H1 (cell line): ENCODE data around the gene FFAR2. TPM values are rescaled to one million over a fixed set of nuclear protein-coding genes. Genes with fewer than 3 reads are reported as not detected.
"Not testable (repeated sequence)": the region's sequence is repeated elsewhere in the genome, so short reads cannot be mapped to it uniquely, and the experiment has no call there.

Source experiments
- CTCF ChIA-PET: fragments of 300-600 bp; sonication (Branson Sonifier 250); formaldehyde crosslinking; loops from one replicate; lab custom pipeline; 2021; ENCODE audit not compliant: partially characterized antibody; lab: Charles Lee
- POLR2A ChIA-PET: fragments of 300-600 bp; sonication (Branson Sonifier 250); formaldehyde crosslinking; loops from one replicate; lab custom pipeline; 2021; ENCODE audit warnings: inconsistent platforms; ENCODE audit not compliant: partially characterized antibody; lab: Charles Lee
- DNase-seq, 2 experiments: peaks; one replicate each; pipeline versions ENCODE4 v3.0.0 to v3.0.0-alpha.2; 2010 to 2022; ENCODE audit warnings: low spot score in 2 of 2, low read depth in 1 of 2, mixed read lengths in 1 of 2
- FAIRE-seq: peaks from 2 replicates; lab custom pipeline; 2011; peaks lifted over from hg19 to GRCh38; lab: Jason Lieb, UNC
- H2AFZ ChIP-seq: 2 replicates; pipeline ENCODE4 v1.8.1; 2012; ENCODE audit warnings: low read length, inconsistent platforms
- H2AK5ac ChIP-seq: 2 replicates; pipeline ENCODE4 v1.6.1; 2013; ENCODE audit warnings: low read depth, low read length
- H2BK120ac ChIP-seq: replicated peaks from 2 replicates; pipeline ENCODE3; 2013; ENCODE audit warnings: low read depth, low read length, inconsistent platforms
- H2BK12ac ChIP-seq: 2 replicates; pipeline ENCODE4 v1.6.1; 2013; ENCODE audit warnings: low read depth, low read length
- H2BK15ac ChIP-seq: 2 replicates; pipeline ENCODE4 v1.6.1; 2013; ENCODE audit warnings: low read length
- H2BK20ac ChIP-seq: 2 replicates; pipeline ENCODE4 v1.6.1; 2013; ENCODE audit warnings: low read length
- H2BK5ac ChIP-seq: 2 replicates; pipeline ENCODE4 v1.6.1; 2013; ENCODE audit warnings: low read depth, low read length
- H3K14ac ChIP-seq: 2 replicates; pipeline ENCODE4 v1.6.1; 2013; ENCODE audit warnings: inconsistent platforms; ENCODE audit not compliant: insufficient read length
- H3K18ac ChIP-seq: 2 replicates; pipeline ENCODE4 v1.6.1; 2013; ENCODE audit warnings: low read length; ENCODE audit errors: extremely low read depth
- H3K23ac ChIP-seq: 2 replicates; pipeline ENCODE4 v1.6.1; 2013; ENCODE audit warnings: inconsistent platforms; ENCODE audit not compliant: insufficient read length
- H3K23me2 ChIP-seq: 2 replicates; pipeline ENCODE4 v1.6.1; 2013; ENCODE audit warnings: low read depth, low read length
- H3K27ac ChIP-seq: 2 replicates; pipeline ENCODE4 v1.6.1; 2011; ENCODE audit warnings: low read depth, low read length, inconsistent platforms
- H3K27me3 ChIP-seq, 4 experiments: replicated peaks in 1 of 4; 1 replicate in 1 of 4; 2 replicates in 3 of 4; pipeline versions ENCODE4 v1.6.1 to v1.8.1; 2011 to 2013; ENCODE audit warnings: low read length in 3 of 4, mild to moderate bottlenecking in 3 of 4, inconsistent platforms in 2 of 4, mixed read lengths in 2 of 4, moderate library complexity in 1 of 4; ENCODE audit not compliant: control insufficient read depth in 3 of 4, insufficient read depth in 3 of 4; ENCODE audit errors: extremely low read depth in 1 of 4
- H3K36me3 ChIP-seq, 4 experiments: 2 replicates each; pipeline versions ENCODE4 v1.6.1 to v1.8.1; 2011 to 2013; ENCODE audit warnings: mild to moderate bottlenecking in 4 of 4, low read length in 3 of 4, moderate library complexity in 2 of 4, control low read depth in 1 of 4, inconsistent platforms in 1 of 4; ENCODE audit not compliant: insufficient read depth in 4 of 4, control insufficient read depth in 2 of 4
- H3K4ac ChIP-seq: replicated peaks from 2 replicates; pipeline ENCODE3; 2013; ENCODE audit warnings: low read length, low read depth, mixed read lengths, inconsistent platforms; ENCODE audit not compliant: insufficient read length
- H3K4me1 ChIP-seq, 4 experiments: replicated peaks in 1 of 4; 1 replicate in 1 of 4; 2 replicates in 3 of 4; pipeline versions ENCODE4 v1.6.1 to v1.8.1; 2011 to 2013; ENCODE audit warnings: low read length in 3 of 4, inconsistent platforms in 2 of 4, mixed read lengths in 1 of 4; ENCODE audit not compliant: insufficient read depth in 4 of 4, control insufficient read depth in 3 of 4
- H3K4me2 ChIP-seq, 2 experiments: 2 replicates each; pipeline versions ENCODE4 v1.6.1 to v1.8.1; 2011 to 2013; ENCODE audit warnings: low read depth in 2 of 2, low read length in 2 of 2, control low read depth in 1 of 2, inconsistent platforms in 1 of 2, mild to moderate bottlenecking in 1 of 2; ENCODE audit not compliant: insufficient read depth in 1 of 2
- H3K4me3 ChIP-seq, 4 experiments: fragments of 200-600, 300-600 bp in 1 of 4; sonication (generic), shearing (Covaris generic), sonication (Bioruptor Twin) in 1 of 4; 2 replicates each; pipeline versions ENCODE4 v1.5.1 to v1.8.1; 2011 to 2016; ENCODE audit warnings: low read length in 4 of 4, low read depth in 3 of 4, control low read depth in 2 of 4, inconsistent platforms in 2 of 4, mild to moderate bottlenecking in 2 of 4, mixed read lengths in 1 of 4, moderate library complexity in 1 of 4; ENCODE audit not compliant: insufficient read depth in 2 of 4; ENCODE audit errors: extremely low read depth in 1 of 4
- H3K56ac ChIP-seq: replicated peaks from 2 replicates; pipeline ENCODE3; 2013; ENCODE audit warnings: low read depth, mild to moderate bottlenecking, mixed read lengths, low read length, inconsistent platforms; ENCODE audit not compliant: insufficient read length
- H3K79me1 ChIP-seq: 2 replicates; pipeline ENCODE4 v1.6.1; 2013; ENCODE audit warnings: low read depth, low read length, control low read depth
- H3K79me2 ChIP-seq, 2 experiments: 2 replicates each; pipeline versions ENCODE4 v1.6.1 to v1.8.1; 2012 to 2013; ENCODE audit warnings: low read length in 2 of 2, mild to moderate bottlenecking in 2 of 2, inconsistent platforms in 1 of 2; ENCODE audit not compliant: insufficient read depth in 2 of 2, control insufficient read depth in 1 of 2
- H3K9ac ChIP-seq, 4 experiments: replicated peaks in 1 of 4; 1 replicate in 1 of 4; 2 replicates in 3 of 4; pipeline versions ENCODE4 v1.6.1 to v1.8.1; 2011 to 2013; ENCODE audit warnings: low read depth in 3 of 4, low read length in 3 of 4, control low read depth in 2 of 4, mild to moderate bottlenecking in 2 of 4, moderate library complexity in 2 of 4, inconsistent platforms in 1 of 4; ENCODE audit errors: extremely low read depth in 1 of 4
- H3K9me3 ChIP-seq, 2 experiments: 2 replicates each; pipeline versions ENCODE4 v1.6.1 to v1.8.1; 2012 to 2013; ENCODE audit warnings: mild to moderate bottlenecking in 2 of 2, moderate library complexity in 2 of 2, control low read depth in 1 of 2, inconsistent platforms in 1 of 2, low read depth in 1 of 2, low read length in 1 of 2, mixed read lengths in 1 of 2; ENCODE audit not compliant: insufficient read depth in 2 of 2
- H4K20me1 ChIP-seq, 2 experiments: replicated peaks in 1 of 2; 2 replicates each; pipeline versions ENCODE3 to v1.8.1; 2011 to 2013; ENCODE audit warnings: inconsistent platforms in 2 of 2, low read length in 2 of 2, mild to moderate bottlenecking in 1 of 2; ENCODE audit not compliant: insufficient read depth in 2 of 2, control insufficient read depth in 1 of 2
- H4K5ac ChIP-seq: 2 replicates; pipeline ENCODE4 v1.6.1; 2013; ENCODE audit warnings: low read length, low read depth, mixed read lengths, inconsistent platforms; ENCODE audit not compliant: insufficient read length
- H4K8ac ChIP-seq: 2 replicates; pipeline ENCODE4 v1.8.0; 2013; ENCODE audit warnings: mild to moderate bottlenecking, moderate library complexity, low read length, inconsistent platforms; ENCODE audit not compliant: insufficient read depth; ENCODE audit errors: extremely low read depth
- H4K91ac ChIP-seq: replicated peaks from 2 replicates; pipeline ENCODE3; 2013; ENCODE audit warnings: low read length, mixed read lengths, inconsistent platforms; ENCODE audit not compliant: insufficient read length
- WGBS, 2 experiments: shearing (Covaris generic) in 1 of 2; methylation state at CpG; one replicate each; pipeline versions ENCODE4 v1.1.6 to v1.1.7; 2013 to 2015; ENCODE audit warnings: low lambda C conversion rate in 2 of 2, mixed read lengths in 2 of 2, inconsistent platforms in 1 of 2, low coverage in 1 of 2, missing lambda C conversion rate in 1 of 2; ENCODE audit not compliant: insufficient replicate concordance in 2 of 2, insufficient coverage in 1 of 2, insufficient read length in 1 of 2; ENCODE audit errors: extremely low coverage in 1 of 2, missing lambda C conversion rate in 1 of 2; 5-methylcytosine and 5-hydroxymethylcytosine counted together
- polyA plus RNA-seq, 7 experiments: library from polyadenylated mRNA; depleted of rRNA in 3 of 7; stranded (reverse) in 5 of 7; unstranded in 2 of 7; fragments of >200 nt in 5 of 7; fragments of 200-250 nt in 2 of 7; gene quantifications; 1 replicate in 5 of 7; 2 replicates in 1 of 7; 4 replicates in 1 of 7; pipeline versions ENCODE4 v1.2.1 to v1.2.3, GENCODE V29; 2011 to 2013; ENCODE audit warnings: missing spikeins in 2 of 7, mixed read lengths in 2 of 7
- total RNA-seq: library from RNA; stranded (reverse); fragmentation: NEBNext Ultra II Directional; extraction: Animal tissue kit (Norgen Biotek cat#: 25700); gene quantifications from 2 replicates; pipeline ENCODE4 v1.2.1, GENCODE V29; 2021

Gene FFAR2
- total and polyA plus RNA-seq, 2 of the 8 experiments (the other 6 are each of a cell fraction or from before 2014, with no cell fraction given) = not detected

GRCh38 chr19:35401416-35401815 lies 46.6 kb upstream of the FFAR2 start:
- not testable (repeated sequence) for H4K8ac ChIP-seq, H3K18ac ChIP-seq, H3K79me1 ChIP-seq, H3K14ac ChIP-seq, H3K56ac ChIP-seq, H3K23me2 ChIP-seq, H3K4me1 ChIP-seq, H4K20me1 ChIP-seq, H3K27me3 ChIP-seq, H2BK12ac ChIP-seq, H2BK20ac ChIP-seq, H4K91ac ChIP-seq, H3K4me2 ChIP-seq, H2BK120ac ChIP-seq, FAIRE-seq, H3K27ac ChIP-seq, H3K9ac ChIP-seq, H3K23ac ChIP-seq, H3K79me2 ChIP-seq, H3K4me3 ChIP-seq, H2AFZ ChIP-seq, H3K4ac ChIP-seq, H3K36me3 ChIP-seq, H2AK5ac ChIP-seq, H2BK15ac ChIP-seq, DNase-seq, H4K5ac ChIP-seq, H2BK5ac ChIP-seq, H3K9me3 ChIP-seq
- ChIA-PET CTCF (interaction anchor here (0.5 to 1.2 kb wide), 3 partner anchors 49 to 418 kb away, joined by 3 to 4 read pairs (median 3); no protein-coding TSS in a partner anchor), POLR2A (interaction anchor here (1.2 kb wide), 1 partner anchor 108 kb away, joined by 3 read pairs; no protein-coding TSS in a partner anchor)
- 90% methylated on average over 8 of the region's 9 CpGs; no CpG with 5 or more reads in 1 of the 2 experiments for WGBS, 2 experiments
